Measurements from ENCODE around the gene TRPM4.
"Not testable (repeated sequence)": the region's sequence is repeated elsewhere in the genome, so short reads cannot be mapped to it uniquely, and the experiment has no call there.

Gene TRPM4

DNA sequence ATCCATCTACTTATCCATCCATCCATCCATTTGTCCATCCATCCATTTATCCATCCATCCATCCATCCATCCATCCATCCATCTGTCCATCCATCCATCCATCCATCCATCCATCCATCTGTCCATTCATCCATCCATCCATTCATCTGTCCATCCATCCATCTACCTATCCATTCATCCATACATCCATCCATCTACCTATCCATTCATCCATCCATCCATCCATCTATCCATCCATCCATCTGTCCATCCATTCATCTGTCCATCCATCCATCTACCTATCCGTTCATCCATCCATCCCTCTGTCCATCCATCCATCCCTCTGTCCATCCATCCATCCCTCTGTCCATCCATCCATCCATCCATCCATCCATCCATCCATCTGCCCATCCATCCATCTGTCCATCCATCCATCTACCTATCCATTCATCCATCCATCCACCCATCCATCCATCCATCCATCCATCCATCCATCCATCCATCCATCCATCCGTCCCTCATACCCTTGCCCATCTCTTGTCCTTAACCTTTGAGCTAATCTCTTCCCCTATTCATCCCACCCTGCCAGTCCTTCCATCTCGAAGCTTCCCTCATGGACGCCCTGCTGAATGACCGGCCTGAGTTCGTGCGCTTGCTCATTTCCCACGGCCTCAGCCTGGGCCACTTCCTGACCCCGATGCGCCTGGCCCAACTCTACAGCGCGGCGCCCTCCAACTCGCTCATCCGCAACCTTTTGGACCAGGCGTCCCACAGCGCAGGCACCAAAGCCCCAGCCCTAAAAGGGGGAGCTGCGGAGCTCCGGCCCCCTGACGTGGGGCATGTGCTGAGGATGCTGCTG is 24.6 kb downstream of the TRPM4 start:
- H3K27ac ChIP-seq (ENCODE audit: low read length); H3K27me3 ChIP-seq (ENCODE audit: control insufficient read depth, insufficient read depth, low read length); H3K36me3 ChIP-seq (ENCODE audit: control insufficient read depth, low read depth, low read length); H3K4me1 ChIP-seq (ENCODE audit: control insufficient read depth, low read depth, low read length); H3K9ac ChIP-seq (ENCODE audit: low read length); H3K9me3 ChIP-seq (ENCODE audit: control insufficient read depth, low read depth, low read length); H3K4me3 ChIP-seq (ENCODE audit: low read length): not testable (repeated sequence)

- no peaks in the 10 kb centered on the region for H3K27me3 ChIP-seq (ENCODE audit: control insufficient read depth, insufficient read depth, low read length)
- no peak overlapping the region for H3K9ac ChIP-seq (ENCODE audit: low read length)
- no peak overlapping the region for H3K4me3 ChIP-seq (ENCODE audit: low read length)
- no peaks in the 10 kb centered on the region for H3K9me3 ChIP-seq (ENCODE audit: control insufficient read depth, low read depth, low read length)
- no peak overlapping the region for H3K27ac ChIP-seq (ENCODE audit: low read length)
- no peaks in the 10 kb centered on the region for H3K36me3 ChIP-seq (ENCODE audit: control insufficient read depth, low read depth, low read length)
- H3K4me1 ChIP-seq (ENCODE audit: control insufficient read depth, low read depth, low read length) = no peaks in the 10 kb centered on the region
Observed at GRCh38 chr19:49182848-49183375, 25.3 kb downstream of the TRPM4 start.

GRCh38 chr19:49186108-49186507 is 28.5 kb downstream of the TRPM4 start:
- H3K27me3 ChIP-seq (ENCODE audit: control insufficient read depth, insufficient read depth, low read length) = no peaks in the 10 kb centered on the region
- no peaks in the 10 kb centered on the region for H3K4me1 ChIP-seq (ENCODE audit: control insufficient read depth, low read depth, low read length)
- H3K36me3 ChIP-seq (ENCODE audit: control insufficient read depth, low read depth, low read length) = no peaks in the 10 kb centered on the region
- no peak overlapping the region for H3K4me3 ChIP-seq (ENCODE audit: low read length)
- H3K9me3 ChIP-seq (ENCODE audit: control insufficient read depth, low read depth, low read length) = no peaks in the 10 kb centered on the region
- no peak overlapping the region for H3K9ac ChIP-seq (ENCODE audit: low read length)
- no peak overlapping the region for H3K27ac ChIP-seq (ENCODE audit: low read length)

GRCh38 chr19:49188626-49189200 is 31.1 kb downstream of the TRPM4 start:
- Histone ChIP-seq H3K4me3 (ENCODE audit: low read length) (no peak overlapping the region), H3K9ac (ENCODE audit: low read length) (no peak overlapping the region), H3K9me3 (ENCODE audit: control insufficient read depth, low read depth, low read length) (no peaks in the 10 kb centered on the region), H3K27me3 (ENCODE audit: control insufficient read depth, insufficient read depth, low read length) (no peaks in the 10 kb centered on the region), H3K36me3 (ENCODE audit: control insufficient read depth, low read depth, low read length) (no peaks in the 10 kb centered on the region), H3K27ac (ENCODE audit: low read length) (no peak overlapping the region), H3K4me1 (ENCODE audit: control insufficient read depth, low read depth, low read length) (no peaks in the 10 kb centered on the region)

GRCh38 chr19:49189259-49189658 is 31.7 kb downstream of the TRPM4 start:
- Histone ChIP-seq H3K4me1 (ENCODE audit: control insufficient read depth, low read depth, low read length) (no peaks in the 10 kb centered on the region), H3K36me3 (ENCODE audit: control insufficient read depth, low read depth, low read length) (no peaks in the 10 kb centered on the region), H3K9ac (ENCODE audit: low read length) (no peak overlapping the region), H3K27me3 (ENCODE audit: control insufficient read depth, insufficient read depth, low read length) (no peaks in the 10 kb centered on the region), H3K4me3 (ENCODE audit: low read length) (no peak overlapping the region), H3K27ac (ENCODE audit: low read length) (no peak overlapping the region), H3K9me3 (ENCODE audit: control insufficient read depth, low read depth, low read length) (no peaks in the 10 kb centered on the region)

DNA sequence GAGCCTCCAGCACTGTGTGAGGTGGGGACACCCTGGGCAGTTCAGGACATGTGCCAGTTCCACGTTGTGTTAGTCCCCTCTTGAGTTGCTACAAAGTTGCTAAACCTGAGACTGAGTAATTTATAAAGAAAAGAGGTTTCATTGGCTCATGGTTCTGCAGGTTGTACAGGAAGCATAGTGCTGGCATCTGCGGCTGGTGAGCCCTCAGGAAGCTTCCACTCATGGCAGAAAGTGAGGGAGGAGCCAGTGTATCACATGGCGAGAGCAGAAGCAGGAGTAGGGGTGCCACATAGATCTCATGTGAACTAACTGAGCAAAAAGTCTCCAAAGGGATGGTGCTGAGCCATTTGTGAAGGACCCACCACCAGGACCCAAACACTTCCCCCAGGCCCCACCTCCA is 33.2 kb downstream of the TRPM4 start:
- Histone ChIP-seq H3K4me3 (ENCODE audit: low read length) (no peak overlapping the region), H3K4me1 (ENCODE audit: control insufficient read depth, low read depth, low read length) (no peaks in the 10 kb centered on the region), H3K9ac (ENCODE audit: low read length) (no peak overlapping the region), H3K36me3 (ENCODE audit: control insufficient read depth, low read depth, low read length) (no peaks in the 10 kb centered on the region), H3K27ac (ENCODE audit: low read length) (no peak overlapping the region), H3K27me3 (ENCODE audit: control insufficient read depth, insufficient read depth, low read length) (no peaks in the 10 kb centered on the region), H3K9me3 (ENCODE audit: control insufficient read depth, low read depth, low read length) (no peaks in the 10 kb centered on the region)

- H3K36me3 ChIP-seq (ENCODE audit: control insufficient read depth, low read depth, low read length) = no peaks in the 10 kb centered on the region
- H3K27ac ChIP-seq (ENCODE audit: low read length) = no peak overlapping the region
- H3K4me3 ChIP-seq (ENCODE audit: low read length) = no peak overlapping the region
- H3K9ac ChIP-seq (ENCODE audit: low read length) = no peak overlapping the region
- no peaks in the 10 kb centered on the region for H3K4me1 ChIP-seq (ENCODE audit: control insufficient read depth, low read depth, low read length)
- no peaks in the 10 kb centered on the region for H3K9me3 ChIP-seq (ENCODE audit: control insufficient read depth, low read depth, low read length)
- no peaks in the 10 kb centered on the region for H3K27me3 ChIP-seq (ENCODE audit: control insufficient read depth, insufficient read depth, low read length)
Observed at GRCh38 chr19:49193822-49194394, 36.3 kb downstream of the TRPM4 start.

- Histone ChIP-seq H3K9ac (ENCODE audit: low read length) (no peak overlapping the region), H3K4me1 (ENCODE audit: control insufficient read depth, low read depth, low read length) (no peaks in the 10 kb centered on the region), H3K4me3 (ENCODE audit: low read length) (no peak overlapping the region), H3K36me3 (ENCODE audit: control insufficient read depth, low read depth, low read length) (no peaks in the 10 kb centered on the region), H3K27me3 (ENCODE audit: control insufficient read depth, insufficient read depth, low read length) (no peaks in the 10 kb centered on the region), H3K27ac (ENCODE audit: low read length) (no peak overlapping the region), H3K9me3 (ENCODE audit: control insufficient read depth, low read depth, low read length) (no peaks in the 10 kb centered on the region)
Observed at GRCh38 chr19:49194408-49194807, 36.8 kb downstream of the TRPM4 start.

DNA sequence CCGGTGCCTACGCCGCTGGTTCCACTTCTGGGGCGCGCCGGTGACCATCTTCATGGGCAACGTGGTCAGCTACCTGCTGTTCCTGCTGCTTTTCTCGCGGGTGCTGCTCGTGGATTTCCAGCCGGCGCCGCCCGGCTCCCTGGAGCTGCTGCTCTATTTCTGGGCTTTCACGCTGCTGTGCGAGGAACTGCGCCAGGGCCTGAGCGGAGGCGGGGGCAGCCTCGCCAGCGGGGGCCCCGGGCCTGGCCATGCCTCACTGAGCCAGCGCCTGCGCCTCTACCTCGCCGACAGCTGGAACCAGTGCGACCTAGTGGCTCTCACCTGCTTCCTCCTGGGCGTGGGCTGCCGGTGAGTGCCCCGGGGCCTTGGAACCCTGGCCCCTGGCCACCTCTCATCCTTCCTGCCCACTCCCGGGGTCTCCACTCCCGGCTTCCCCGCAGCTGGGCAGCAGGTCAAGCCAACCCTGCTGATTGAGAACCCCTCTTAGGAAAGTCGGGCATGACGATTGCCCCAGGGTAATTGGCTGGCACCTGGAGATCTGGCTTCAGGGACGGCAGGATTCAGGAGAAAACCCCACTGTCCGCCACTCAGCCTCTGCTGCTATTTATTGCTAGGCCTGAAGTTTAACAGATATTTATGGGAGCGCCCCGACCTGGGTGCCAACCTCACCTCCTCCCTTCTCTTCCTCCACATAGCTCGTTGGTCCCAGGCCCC is 39.1 kb downstream of the TRPM4 start:
- no peaks in the 10 kb centered on the region for H3K4me1 ChIP-seq (ENCODE audit: control insufficient read depth, low read depth, low read length)
- H3K36me3 ChIP-seq (ENCODE audit: control insufficient read depth, low read depth, low read length) = no peaks in the 10 kb centered on the region
- no peak overlapping the region for H3K4me3 ChIP-seq (ENCODE audit: low read length)
- no peaks in the 10 kb centered on the region for H3K27me3 ChIP-seq (ENCODE audit: control insufficient read depth, insufficient read depth, low read length)
- H3K27ac ChIP-seq (ENCODE audit: low read length) = no peak overlapping the region
- no peaks in the 10 kb centered on the region for H3K9me3 ChIP-seq (ENCODE audit: control insufficient read depth, low read depth, low read length)
- no peak overlapping the region for H3K9ac ChIP-seq (ENCODE audit: low read length)

DNA sequence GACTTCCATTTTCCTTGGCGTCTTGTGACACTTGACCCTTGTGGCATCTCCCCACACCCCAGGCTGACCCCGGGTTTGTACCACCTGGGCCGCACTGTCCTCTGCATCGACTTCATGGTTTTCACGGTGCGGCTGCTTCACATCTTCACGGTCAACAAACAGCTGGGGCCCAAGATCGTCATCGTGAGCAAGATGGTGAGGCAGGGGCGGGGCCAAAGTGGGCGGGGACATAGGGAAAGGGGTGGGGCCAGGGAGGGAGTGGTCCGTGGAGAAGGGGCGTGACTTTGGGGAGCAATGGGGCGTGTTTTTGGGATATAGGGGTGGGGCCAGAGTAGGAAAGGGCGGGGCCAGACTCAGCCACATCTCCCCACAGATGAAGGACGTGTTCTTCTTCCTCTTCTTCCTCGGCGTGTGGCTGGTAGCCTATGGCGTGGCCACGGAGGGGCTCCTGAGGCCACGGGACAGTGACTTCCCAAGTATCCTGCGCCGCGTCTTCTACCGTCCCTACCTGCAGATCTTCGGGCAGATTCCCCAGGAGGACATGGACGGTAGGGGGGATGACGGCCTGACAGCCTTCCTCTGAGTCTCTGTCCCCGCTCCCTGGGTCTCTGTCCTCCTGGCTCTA is 42.8 kb downstream of the TRPM4 start:
- Histone ChIP-seq H3K4me3 (ENCODE audit: low read length) (no peak overlapping the region), H3K36me3 (ENCODE audit: control insufficient read depth, low read depth, low read length) (no peaks in the 10 kb centered on the region), H3K4me1 (ENCODE audit: control insufficient read depth, low read depth, low read length) (no peaks in the 10 kb centered on the region), H3K27ac (ENCODE audit: low read length) (no peak overlapping the region), H3K9me3 (ENCODE audit: control insufficient read depth, low read depth, low read length) (no peaks in the 10 kb centered on the region), H3K27me3 (ENCODE audit: control insufficient read depth, insufficient read depth, low read length) (no peaks in the 10 kb centered on the region), H3K9ac (ENCODE audit: low read length) (no peak overlapping the region)

DNA sequence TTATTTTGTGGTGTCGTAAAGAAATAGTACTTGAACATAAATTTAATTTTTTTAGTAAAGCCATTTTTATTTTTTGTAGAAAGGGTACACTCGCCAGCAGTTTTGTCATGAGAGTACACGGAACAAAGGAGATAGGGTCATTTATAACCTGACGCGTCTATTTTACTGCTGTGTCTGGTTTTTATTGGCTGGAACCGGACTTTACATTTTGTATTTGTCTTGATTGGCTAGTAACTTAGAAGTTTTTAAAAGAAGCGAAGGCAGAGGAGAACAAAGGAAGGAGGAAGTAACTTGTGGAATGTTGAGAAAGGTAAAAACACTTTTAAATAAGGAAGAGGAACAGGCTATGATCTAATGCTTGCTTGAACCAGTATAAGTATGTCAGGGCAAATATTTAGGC is 43.5 kb downstream of the TRPM4 start:
- Histone ChIP-seq H3K4me3 (ENCODE audit: low read length) (no peak overlapping the region), H3K9me3 (ENCODE audit: control insufficient read depth, low read depth, low read length) (no peaks in the 10 kb centered on the region), H3K36me3 (ENCODE audit: control insufficient read depth, low read depth, low read length) (no peaks in the 10 kb centered on the region), H3K4me1 (ENCODE audit: control insufficient read depth, low read depth, low read length) (no peaks in the 10 kb centered on the region), H3K27ac (ENCODE audit: low read length) (no peak overlapping the region), H3K27me3 (ENCODE audit: control insufficient read depth, insufficient read depth, low read length) (no peaks in the 10 kb centered on the region), H3K9ac (ENCODE audit: low read length) (no peak overlapping the region)

All from iPS-18a (cell line).